Fibroblast of mammary gland (primary cell): ENCODE results near the gene PRRT1.

ENCODE experiments used
- DNase-seq: peaks from one replicate; pipeline ENCODE4 v3.0.0-alpha.2; 2010; ENCODE audit warnings: low read depth
- H3K4me3 ChIP-seq: 2 replicates; pipeline ENCODE4 v1.5.1; 2011; ENCODE audit warnings: low read depth, mild to moderate bottlenecking, low read length, moderate library complexity; ENCODE audit not compliant: control insufficient read depth
- TF ChIP-seq, protein P1 (sequence below): conservative IDR thresholded peaks from 2 replicates; pipeline ENCODE4 v1.5.1; 2011; ENCODE audit warnings: low read depth, low read length, inconsistent platforms; ENCODE audit not compliant: control insufficient read depth, insufficient read depth

Gene PRRT1

DNA sequence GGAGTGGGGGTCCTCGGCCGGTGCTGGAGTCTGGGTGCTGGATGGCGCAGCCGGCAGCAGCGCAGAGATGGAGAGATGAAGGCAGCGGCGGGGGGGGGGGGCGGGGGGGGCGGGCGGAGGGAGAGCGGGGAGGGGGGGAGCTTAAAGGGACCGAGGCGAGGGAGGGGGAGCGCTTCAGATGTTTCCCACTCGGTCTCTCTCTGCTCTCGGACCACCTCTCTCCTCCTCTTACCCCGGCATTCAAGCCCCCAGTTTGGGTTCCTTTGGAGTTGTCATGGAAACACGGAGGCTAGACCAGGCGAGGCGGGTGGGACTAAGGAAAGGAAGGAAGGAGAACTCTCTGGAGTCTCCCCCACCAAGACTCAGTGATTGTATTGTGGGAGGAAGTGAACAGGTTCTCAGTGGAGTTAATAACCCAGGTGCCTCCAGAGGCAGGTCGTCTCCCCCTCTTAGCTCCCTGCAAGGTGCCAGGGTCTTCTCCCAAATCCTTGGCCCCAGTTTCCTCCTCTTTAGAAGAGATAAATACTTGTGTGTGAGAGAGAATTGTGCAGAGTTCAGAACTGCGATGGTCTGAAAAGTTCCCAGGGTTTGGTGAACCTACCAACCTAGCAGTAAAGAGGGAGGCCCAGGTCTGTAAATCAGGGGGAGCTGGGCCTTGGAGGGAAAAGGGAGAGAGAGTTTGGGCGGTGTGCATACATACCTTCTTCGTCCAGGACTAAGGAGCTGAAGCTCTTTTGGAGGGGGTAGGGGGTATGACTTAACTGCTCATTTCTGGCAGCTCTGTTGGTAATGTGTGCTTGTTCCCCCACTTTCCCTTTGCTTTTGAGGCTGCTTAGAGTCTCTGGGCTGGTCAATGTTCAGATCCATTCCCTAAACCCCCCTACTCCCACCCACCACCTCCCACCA, at the start of gene PRRT1:
PRRT1 (minus strand) TSS at position 77 of the 906 bp plus-strand sequence. CDS start 112 bp downstream, outside the sequence.
- peak within 1 kb of the TSS; percentile 92 for H3K4me3 ChIP-seq
- TF ChIP-seq, protein P1, sequence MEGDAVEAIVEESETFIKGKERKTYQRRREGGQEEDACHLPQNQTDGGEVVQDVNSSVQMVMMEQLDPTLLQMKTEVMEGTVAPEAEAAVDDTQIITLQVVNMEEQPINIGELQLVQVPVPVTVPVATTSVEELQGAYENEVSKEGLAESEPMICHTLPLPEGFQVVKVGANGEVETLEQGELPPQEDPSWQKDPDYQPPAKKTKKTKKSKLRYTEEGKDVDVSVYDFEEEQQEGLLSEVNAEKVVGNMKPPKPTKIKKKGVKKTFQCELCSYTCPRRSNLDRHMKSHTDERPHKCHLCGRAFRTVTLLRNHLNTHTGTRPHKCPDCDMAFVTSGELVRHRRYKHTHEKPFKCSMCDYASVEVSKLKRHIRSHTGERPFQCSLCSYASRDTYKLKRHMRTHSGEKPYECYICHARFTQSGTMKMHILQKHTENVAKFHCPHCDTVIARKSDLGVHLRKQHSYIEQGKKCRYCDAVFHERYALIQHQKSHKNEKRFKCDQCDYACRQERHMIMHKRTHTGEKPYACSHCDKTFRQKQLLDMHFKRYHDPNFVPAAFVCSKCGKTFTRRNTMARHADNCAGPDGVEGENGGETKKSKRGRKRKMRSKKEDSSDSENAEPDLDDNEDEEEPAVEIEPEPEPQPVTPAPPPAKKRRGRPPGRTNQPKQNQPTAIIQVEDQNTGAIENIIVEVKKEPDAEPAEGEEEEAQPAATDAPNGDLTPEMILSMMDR = no peak
- DNase-seq = no peak

DNA sequence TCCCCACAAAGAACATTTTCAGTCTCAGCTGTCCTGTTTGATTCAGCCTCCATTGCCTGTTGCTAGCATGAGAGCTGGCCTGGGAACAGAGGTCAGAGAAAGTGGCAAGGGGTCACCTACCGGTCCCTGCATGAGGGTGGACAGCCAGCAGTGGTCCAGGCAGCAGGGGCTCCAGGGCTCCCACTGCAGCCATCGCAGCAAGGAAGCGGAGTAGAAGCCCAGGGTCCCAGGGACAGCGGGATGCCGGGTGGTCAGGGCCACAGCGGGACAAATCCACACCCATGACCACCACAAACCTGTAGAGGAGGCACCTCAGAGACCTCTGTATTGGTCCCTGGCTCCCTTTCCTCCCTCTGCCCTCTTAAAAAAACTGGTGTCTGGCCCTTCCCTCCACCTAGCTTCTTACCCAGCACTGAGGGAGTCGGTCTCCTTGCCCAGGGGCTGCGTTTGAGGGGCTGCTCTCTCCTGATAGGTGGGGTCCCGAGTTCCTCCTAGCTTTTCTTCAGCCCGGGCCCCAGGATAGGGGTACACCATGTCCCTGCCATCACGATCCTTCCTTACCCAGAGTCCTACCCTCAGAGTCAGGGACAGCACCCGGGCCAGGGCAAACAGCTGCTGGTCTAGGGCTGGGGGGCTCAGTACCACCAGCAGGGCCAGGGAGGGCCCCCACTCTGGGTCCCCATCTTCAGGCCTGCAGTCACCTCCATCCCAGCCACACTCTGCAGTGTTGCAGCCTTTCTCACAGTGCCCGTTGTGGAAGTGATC, 49.2 kb upstream of the PRRT1 start:
- H3K4me3 ChIP-seq = no peak overlapping the region
- TF ChIP-seq, protein P1 = no peak
- no peak for DNase-seq

DNA sequence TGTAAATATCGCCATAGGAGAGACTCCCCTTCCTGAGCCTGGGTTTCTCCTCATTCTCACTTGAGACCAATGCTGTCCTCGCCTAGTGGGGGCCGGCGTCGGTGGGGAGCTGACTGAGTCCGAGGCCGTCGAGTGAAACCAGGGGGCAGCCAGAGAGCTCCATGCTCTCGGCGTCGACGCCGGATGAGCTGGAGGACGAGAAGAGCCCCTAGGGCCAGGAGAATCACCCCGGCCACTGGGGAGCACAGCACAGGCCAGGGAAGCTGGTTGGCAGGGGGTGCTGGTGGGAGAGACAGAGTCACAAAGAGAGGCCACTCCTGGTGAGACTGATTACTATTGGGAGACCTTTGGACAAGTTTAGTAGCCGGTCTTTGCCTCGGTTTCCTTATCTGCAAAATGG, 47.1 kb upstream of the PRRT1 start:
- H3K4me3 ChIP-seq = no peak overlapping the region
- TF ChIP-seq, protein P1 = no peak
- no peak for DNase-seq

DNA sequence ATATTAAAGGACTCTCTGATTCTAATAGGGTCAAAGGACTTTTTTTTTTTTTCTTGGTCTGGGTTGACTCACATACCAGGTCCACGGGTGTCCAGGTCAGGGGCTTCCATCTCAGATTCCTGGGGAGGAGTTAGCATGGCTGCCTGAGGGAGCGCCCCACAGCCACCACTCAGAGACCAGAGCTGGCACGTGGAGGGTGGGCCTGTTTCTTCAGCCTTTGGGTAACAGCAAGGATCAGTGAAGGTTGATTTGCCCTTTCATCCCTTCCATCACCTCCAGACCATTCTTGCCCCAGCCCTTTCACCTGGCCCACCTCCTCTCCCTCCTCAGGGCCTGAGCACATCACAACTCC, 46.6 kb upstream of the PRRT1 start:
- no peak for DNase-seq
- H3K4me3 ChIP-seq = no peak overlapping the region
- TF ChIP-seq, protein P1 = no peak

DNA sequence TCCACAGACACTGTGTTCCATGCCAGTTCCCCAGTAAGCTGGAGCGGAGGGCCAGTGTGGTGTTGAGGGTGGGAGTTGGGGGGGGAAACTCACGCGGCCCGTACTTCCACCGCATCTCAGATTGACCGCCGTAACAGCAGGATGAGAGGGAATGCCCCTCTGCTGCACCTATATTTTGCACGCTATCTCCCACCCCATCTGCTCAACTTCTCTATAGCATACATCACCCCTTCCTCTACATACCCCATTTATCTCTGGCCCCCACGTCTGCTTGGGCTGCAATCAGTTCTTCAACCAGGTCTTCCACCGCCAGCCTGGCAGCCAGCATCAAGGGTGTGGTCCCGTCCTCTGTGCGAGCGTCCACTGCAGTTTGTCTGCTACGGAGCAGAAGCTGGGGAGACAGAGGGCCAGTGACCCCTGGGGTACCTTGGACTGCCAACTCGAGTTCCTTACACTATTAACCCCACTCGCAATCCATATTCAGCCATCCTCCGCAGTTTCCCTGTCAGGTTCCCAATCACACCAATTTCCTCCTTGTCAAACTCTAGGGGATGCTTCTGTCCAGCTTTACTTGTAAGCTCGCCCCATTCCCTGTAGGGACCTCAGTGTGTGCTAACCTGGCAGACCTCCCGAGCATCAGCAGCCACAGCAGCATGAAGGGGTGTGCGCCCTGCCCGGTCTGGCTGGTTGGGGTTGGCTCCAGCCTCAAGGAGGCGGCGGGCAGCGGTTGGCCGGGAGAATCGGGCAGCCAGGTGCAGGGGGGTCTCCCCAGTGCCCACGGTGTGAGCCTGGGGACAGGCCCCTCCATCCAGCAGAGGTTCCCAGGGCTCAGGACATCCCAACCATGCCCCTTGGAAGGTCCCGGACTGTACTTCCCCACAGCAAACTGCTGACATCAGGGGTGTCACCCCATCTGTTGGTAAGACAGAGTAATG, 45.2 kb upstream of the PRRT1 start:
- H3K4me3 ChIP-seq = peak overlapping the region; percentile 75
- TF ChIP-seq, protein P1 = no peak
- DNase-seq = no peak

DNA sequence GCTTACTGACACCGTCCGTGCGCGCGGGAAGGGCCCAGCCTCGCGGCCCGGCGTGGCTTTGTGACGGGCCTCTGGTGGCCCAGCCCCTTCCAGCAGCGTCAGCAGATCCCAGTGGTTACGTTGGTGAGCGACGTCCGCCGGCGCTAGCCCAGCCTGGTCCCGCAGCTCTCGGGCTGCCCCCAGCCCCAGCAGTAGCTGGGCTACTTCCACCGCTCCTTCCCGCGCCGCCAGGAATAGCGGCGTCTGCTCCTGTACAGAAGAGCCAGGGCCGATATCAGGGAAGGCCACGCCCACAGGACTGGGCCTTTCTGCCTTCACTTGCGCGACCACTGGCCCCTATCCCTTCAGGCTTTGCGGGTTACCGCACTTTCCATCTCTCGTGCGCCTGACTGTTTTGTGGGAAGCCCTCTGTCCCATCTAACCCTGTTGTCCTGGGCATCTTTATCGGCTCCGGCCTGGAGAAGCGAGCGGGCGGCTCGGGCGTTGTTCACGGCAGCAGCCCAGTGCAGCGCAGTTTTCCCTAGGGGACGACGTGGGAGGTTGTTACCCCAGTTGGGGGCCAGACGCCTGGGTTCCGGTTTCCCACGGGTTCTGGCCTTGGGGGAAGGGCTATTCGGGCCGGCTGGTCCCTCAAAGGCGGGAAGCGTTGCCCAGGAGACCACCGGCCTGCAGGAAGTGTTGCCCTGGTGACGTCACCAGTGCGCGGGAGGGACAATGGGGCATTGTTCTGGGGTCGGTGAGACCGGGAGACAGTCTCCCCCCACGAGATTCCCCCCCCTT, 44.4 kb upstream of the PRRT1 start:
- peak overlapping the region; percentile 75 for H3K4me3 ChIP-seq
- DNase-seq = peak; percentile 88
- TF ChIP-seq, protein P1 = no peak
